ENCODE data around the gene HDLBP. TPM values are rescaled to one million over a fixed set of nuclear protein-coding genes. Genes with fewer than 3 reads are reported as not detected.

HDLBP gene
- total and polyA plus RNA-seq, 2 donors = 85.1 to 111 TPM

GRCh38 chr2:241269707-241270520, 45.6 kb downstream of the HDLBP start:
- no peak for DNase-seq (ENCODE audit: low read depth in 6 of 9, low spot score in 9 of 9)
- 97% methylated on average over 15 of the region's 15 CpGs for WGBS
- Histone ChIP-seq H3K27me3 (ENCODE audit: control insufficient read depth in 2 of 2, insufficient read depth in 1 of 2, low read length in 1 of 2) (peaks cover 2 to 17% of the 10 kb centered on the region in 2 donors), H3K4me3 (ENCODE audit: low read length in 2 of 2) (no peak overlapping the region), H3K36me3 (ENCODE audit: control insufficient read depth in 2 of 2, insufficient read depth in 2 of 2, low read length in 1 of 2) (peaks cover 10 to 22% of the 10 kb centered on the region in 2 donors), H3K9me3 (ENCODE audit: control insufficient read depth in 2 of 2, insufficient read depth in 1 of 2, low read length in 1 of 2) (no peaks in the 10 kb centered on the region), H3K4me1 (ENCODE audit: control insufficient read depth in 2 of 2, insufficient read depth in 2 of 2, low read length in 2 of 2) (peaks cover 3 to 28% of the 10 kb centered on the region in 2 donors), H3K27ac (ENCODE audit: low read depth in 1 of 2, low read length in 1 of 2) (no peak overlapping the region)

GRCh38 chr2:241268716-241269445, 46.6 kb downstream of the HDLBP start:
- peaks cover 3 to 19% of the 10 kb centered on the region in 2 donors for H3K4me1 ChIP-seq (ENCODE audit: control insufficient read depth in 2 of 2, insufficient read depth in 2 of 2, low read length in 2 of 2)
- no peak for DNase-seq (ENCODE audit: low read depth in 6 of 9, low spot score in 9 of 9)
- H3K27me3 ChIP-seq (ENCODE audit: control insufficient read depth in 2 of 2, insufficient read depth in 1 of 2, low read length in 1 of 2) = peaks cover 2 to 17% of the 10 kb centered on the region in 2 donors
- no peaks in the 10 kb centered on the region for H3K9me3 ChIP-seq (ENCODE audit: control insufficient read depth in 2 of 2, insufficient read depth in 1 of 2, low read length in 1 of 2)
- H3K36me3 ChIP-seq (ENCODE audit: control insufficient read depth in 2 of 2, insufficient read depth in 2 of 2, low read length in 1 of 2) = peaks cover 17 to 29% of the 10 kb centered on the region in 2 donors
- no peak overlapping the region for H3K27ac ChIP-seq (ENCODE audit: low read depth in 1 of 2, low read length in 1 of 2)
- WGBS = 98% methylated on average over 14 of the region's 14 CpGs
- H3K4me3 ChIP-seq (ENCODE audit: low read length in 2 of 2) = no peak overlapping the region

- Histone ChIP-seq H3K27me3 (ENCODE audit: control insufficient read depth in 2 of 2, insufficient read depth in 1 of 2, low read length in 1 of 2) (peaks cover 2 to 14% of the 10 kb centered on the region in 2 donors), H3K4me3 (ENCODE audit: low read length in 2 of 2) (no peak overlapping the region), H3K4me1 (ENCODE audit: control insufficient read depth in 2 of 2, insufficient read depth in 2 of 2, low read length in 2 of 2) (peaks cover 3 to 13% of the 10 kb centered on the region in 2 donors), H3K9me3 (ENCODE audit: control insufficient read depth in 2 of 2, insufficient read depth in 1 of 2, low read length in 1 of 2) (no peaks in the 10 kb centered on the region), H3K36me3 (ENCODE audit: control insufficient read depth in 2 of 2, insufficient read depth in 2 of 2, low read length in 1 of 2) (peaks cover 18 to 35% of the 10 kb centered on the region in 2 donors), H3K27ac (ENCODE audit: low read depth in 1 of 2, low read length in 1 of 2) (no peak overlapping the region)
- WGBS = 93% methylated on average over 7 of the region's 7 CpGs
- no peak for DNase-seq (ENCODE audit: low read depth in 6 of 9, low spot score in 9 of 9)
Observed at GRCh38 chr2:241268306-241268705, 47.2 kb downstream of the HDLBP start.

GRCh38 chr2:241267249-241268067, 48.0 kb downstream of the HDLBP start:
- WGBS = 87% methylated on average over 12 of the region's 12 CpGs
- peaks cover 26 to 44% of the 10 kb centered on the region in 2 donors for H3K36me3 ChIP-seq (ENCODE audit: control insufficient read depth in 2 of 2, insufficient read depth in 2 of 2, low read length in 1 of 2)

GRCh38 chr2:241265506-241265905, 50.0 kb downstream of the HDLBP start:
- Histone ChIP-seq H3K9me3 (ENCODE audit: control insufficient read depth in 2 of 2, insufficient read depth in 1 of 2, low read length in 1 of 2) (no peaks in the 10 kb centered on the region), H3K27ac (ENCODE audit: low read depth in 1 of 2, low read length in 1 of 2) (no peak overlapping the region), H3K36me3 (ENCODE audit: control insufficient read depth in 2 of 2, insufficient read depth in 2 of 2, low read length in 1 of 2) (peaks cover 40 to 63% of the 10 kb centered on the region in 2 donors), H3K4me3 (ENCODE audit: low read length in 2 of 2) (no peak overlapping the region), H3K27me3 (ENCODE audit: control insufficient read depth in 2 of 2, insufficient read depth in 1 of 2, low read length in 1 of 2) (no peaks in the 10 kb centered on the region), H3K4me1 (ENCODE audit: control insufficient read depth in 2 of 2, insufficient read depth in 2 of 2, low read length in 2 of 2) (peaks cover 0 to 2% of the 10 kb centered on the region in 2 donors)
- 98% methylated on average over 5 of the region's 5 CpGs for WGBS
- DNase-seq (ENCODE audit: low read depth in 6 of 9, low spot score in 9 of 9) = no peak

More at GRCh38 chr2:241267249-241268067, 48.0 kb downstream of the HDLBP start:
- Histone ChIP-seq H3K4me1 (ENCODE audit: control insufficient read depth in 2 of 2, insufficient read depth in 2 of 2, low read length in 2 of 2) (peaks cover 3 to 8% of the 10 kb centered on the region in 2 donors), H3K27ac (ENCODE audit: low read depth in 1 of 2, low read length in 1 of 2) (no peak overlapping the region), H3K27me3 (ENCODE audit: control insufficient read depth in 2 of 2, insufficient read depth in 1 of 2, low read length in 1 of 2) (peaks cover 0 to 8% of the 10 kb centered on the region in 2 donors), H3K9me3 (ENCODE audit: control insufficient read depth in 2 of 2, insufficient read depth in 1 of 2, low read length in 1 of 2) (no peaks in the 10 kb centered on the region), H3K4me3 (ENCODE audit: low read length in 2 of 2) (no peak overlapping the region)
- DNase-seq (ENCODE audit: low read depth in 6 of 9, low spot score in 9 of 9) = no peak

GRCh38 chr2:241263061-241263460, 52.4 kb downstream of the HDLBP start:
- DNase-seq (ENCODE audit: low read depth in 6 of 9, low spot score in 9 of 9) = no peak
- Histone ChIP-seq H3K9me3 (ENCODE audit: control insufficient read depth in 2 of 2, insufficient read depth in 1 of 2, low read length in 1 of 2) (no peaks in the 10 kb centered on the region), H3K36me3 (ENCODE audit: control insufficient read depth in 2 of 2, insufficient read depth in 2 of 2, low read length in 1 of 2) (peaks cover 50 to 79% of the 10 kb centered on the region in 2 donors), H3K4me1 (ENCODE audit: control insufficient read depth in 2 of 2, insufficient read depth in 2 of 2, low read length in 2 of 2) (no peaks in the 10 kb centered on the region), H3K4me3 (ENCODE audit: low read length in 2 of 2) (no peak overlapping the region), H3K27ac (ENCODE audit: low read depth in 1 of 2, low read length in 1 of 2) (no peak overlapping the region), H3K27me3 (ENCODE audit: control insufficient read depth in 2 of 2, insufficient read depth in 1 of 2, low read length in 1 of 2) (no peaks in the 10 kb centered on the region)
- WGBS = 97% methylated on average over 7 of the region's 7 CpGs

GRCh38 chr2:241261628-241262027, 53.8 kb downstream of the HDLBP start:
- H3K36me3 ChIP-seq (ENCODE audit: control insufficient read depth in 2 of 2, insufficient read depth in 2 of 2, low read length in 1 of 2) = peaks cover 57 to 76% of the 10 kb centered on the region in 2 donors
- no peaks in the 10 kb centered on the region for H3K4me1 ChIP-seq (ENCODE audit: control insufficient read depth in 2 of 2, insufficient read depth in 2 of 2, low read length in 2 of 2)
- DNase-seq (ENCODE audit: low read depth in 6 of 9, low spot score in 9 of 9) = no peak
- over 99% methylated on average over 4 of the region's 4 CpGs for WGBS
- no peak overlapping the region for H3K4me3 ChIP-seq (ENCODE audit: low read length in 2 of 2)
- no peak overlapping the region for H3K27ac ChIP-seq (ENCODE audit: low read depth in 1 of 2, low read length in 1 of 2)
- H3K9me3 ChIP-seq (ENCODE audit: control insufficient read depth in 2 of 2, insufficient read depth in 1 of 2, low read length in 1 of 2) = no peaks in the 10 kb centered on the region
- no peaks in the 10 kb centered on the region for H3K27me3 ChIP-seq (ENCODE audit: control insufficient read depth in 2 of 2, insufficient read depth in 1 of 2, low read length in 1 of 2)

- Histone ChIP-seq H3K4me1 (ENCODE audit: control insufficient read depth in 2 of 2, insufficient read depth in 2 of 2, low read length in 2 of 2) (no peaks in the 10 kb centered on the region), H3K4me3 (ENCODE audit: low read length in 2 of 2) (no peak overlapping the region), H3K36me3 (ENCODE audit: control insufficient read depth in 2 of 2, insufficient read depth in 2 of 2, low read length in 1 of 2) (peaks cover 60 to 76% of the 10 kb centered on the region in 2 donors), H3K27me3 (ENCODE audit: control insufficient read depth in 2 of 2, insufficient read depth in 1 of 2, low read length in 1 of 2) (no peaks in the 10 kb centered on the region), H3K27ac (ENCODE audit: low read depth in 1 of 2, low read length in 1 of 2) (no peak overlapping the region), H3K9me3 (ENCODE audit: control insufficient read depth in 2 of 2, insufficient read depth in 1 of 2, low read length in 1 of 2) (no peaks in the 10 kb centered on the region)
- no peak for DNase-seq (ENCODE audit: low read depth in 6 of 9, low spot score in 9 of 9)
- WGBS = over 99% methylated on average over 3 of the region's 3 CpGs
Observed at GRCh38 chr2:241260911-241261310, 54.6 kb downstream of the HDLBP start.

Data from thymus (tissue), 11 donors.